Epithelial cell of proximal tubule (primary cell): Measurements from ENCODE around the gene CLPSL2. TPM values are rescaled to one million over a fixed set of nuclear protein-coding genes. Genes with fewer than 3 reads are reported as not detected.

Source experiments
- DNase-seq: peaks from one replicate; pipeline ENCODE4 v3.0.0-alpha.2; 2011; ENCODE audit warnings: low read depth
- H3K4me3 ChIP-seq: 2 replicates; pipeline ENCODE4 v1.5.1; 2011; ENCODE audit warnings: low read depth, mild to moderate bottlenecking, low read length
- CTCF ChIP-seq: conservative IDR thresholded peaks from 2 replicates; pipeline ENCODE4 v1.5.1; 2012; ENCODE audit warnings: low read depth, mild to moderate bottlenecking, low read length
- total RNA-seq: library from RNA; depleted of rRNA; stranded (reverse); fragments of >200 nt; gene quantifications from 2 replicates; pipeline ENCODE4 v1.2.3, GENCODE V29; 2015

CLPSL2 gene
- total RNA-seq, 1 donor from 2014 or later: not detected

GRCh38 chr6:35757456-35758123 lies 18.8 kb upstream of the CLPSL2 start:
- TF ChIP-seq CTCF: peak; percentile 57
- no peak for DNase-seq
- no peak overlapping the region for H3K4me3 ChIP-seq

GRCh38 chr6:35759426-35759825 lies 17.0 kb upstream of the CLPSL2 start:
- DNase-seq: no peak
- TF ChIP-seq CTCF: no peak
- H3K4me3 ChIP-seq: no peak overlapping the region

DNA sequence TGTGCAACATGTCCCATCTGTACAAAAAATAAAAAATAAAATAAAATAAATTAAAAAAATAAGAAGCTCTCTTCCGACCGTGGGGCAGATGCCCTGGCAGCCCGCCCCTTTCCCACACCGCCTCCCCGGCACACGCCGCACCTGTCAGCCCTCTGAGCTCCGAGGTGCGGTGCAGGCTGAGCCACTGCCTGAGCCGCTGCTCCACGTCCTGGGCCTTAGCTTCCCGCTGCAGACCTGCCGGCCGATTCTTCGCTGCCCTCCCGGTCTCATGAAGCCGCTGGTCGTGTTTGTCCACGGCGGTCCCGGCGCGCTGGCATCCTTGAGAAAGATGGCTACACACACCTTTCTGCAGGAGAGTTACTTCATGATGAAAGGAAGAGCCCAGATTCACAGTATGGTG lies 10.7 kb upstream of the CLPSL2 start:
- H3K4me3 ChIP-seq: no peak overlapping the region
- no peak for DNase-seq
- TF ChIP-seq CTCF: no peak

- TF ChIP-seq CTCF: no peak
- DNase-seq: no peak
Measured at GRCh38 chr6:35769211-35769610, 7.2 kb upstream of the CLPSL2 start.

DNA sequence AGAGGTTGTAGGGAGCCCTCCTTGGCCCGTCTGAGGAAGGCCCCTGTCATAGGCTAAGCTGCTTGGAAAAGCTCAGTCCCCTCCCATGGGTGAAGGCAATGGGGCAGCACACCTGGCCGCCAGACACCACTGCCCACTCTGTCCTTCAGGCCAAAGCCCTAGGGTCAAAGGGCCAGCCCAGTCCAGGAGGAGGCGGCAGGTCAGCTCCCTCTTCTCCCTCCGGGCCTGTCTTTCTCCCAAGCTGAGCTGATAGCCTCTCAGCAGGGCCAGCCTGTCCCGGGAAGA lies 5.1 kb upstream of the CLPSL2 start:
- no peak overlapping the region for H3K4me3 ChIP-seq
- TF ChIP-seq CTCF: no peak
- no peak for DNase-seq

More at GRCh38 chr6:35769211-35769610, 7.2 kb upstream of the CLPSL2 start:
- H3K4me3 ChIP-seq: no peak overlapping the region

GRCh38 chr6:35774116-35774794 lies 2.1 kb upstream of the CLPSL2 start:
- DNase-seq: no peak
- no peak for TF ChIP-seq CTCF
- H3K4me3 ChIP-seq: no peak overlapping the region

DNA sequence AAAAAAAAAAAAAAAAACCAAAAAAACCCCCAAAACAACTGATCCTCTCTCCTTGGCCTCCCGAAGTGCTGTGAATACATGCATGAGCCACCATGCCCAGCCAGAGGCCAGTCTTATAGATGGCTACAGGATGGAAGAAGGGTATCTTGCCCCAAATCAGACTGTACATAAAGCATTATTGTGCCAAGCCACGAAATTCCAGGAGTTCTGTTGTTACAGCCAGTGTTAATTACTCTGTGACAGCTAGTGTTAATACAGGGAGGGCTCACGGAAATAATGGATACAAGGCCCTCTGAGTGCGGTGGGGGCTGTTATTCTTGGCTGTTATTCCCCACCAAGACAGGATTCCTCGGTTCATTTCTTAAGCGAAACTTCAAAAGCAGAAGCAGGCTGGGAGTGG lies 1.4 kb upstream of the CLPSL2 start:
- no peak for TF ChIP-seq CTCF
- no peak overlapping the region for H3K4me3 ChIP-seq
- no peak for DNase-seq
